Neural progenitor cell (in vitro differentiated cells): Measurements from ENCODE around the gene DBP. TPM values are rescaled to one million over a fixed set of nuclear protein-coding genes. Genes with fewer than 3 reads are reported as not detected.

Experiments
- DNase-seq: peaks from one replicate; pipeline ENCODE4 v3.0.0-alpha.2; 2016; ENCODE audit warnings: low spot score
- H2AFZ ChIP-seq: fragments of 200-600 bp; sonication (generic); replicated peaks from 2 replicates; pipeline ENCODE4 v1.6.1; 2016; ENCODE audit warnings: antibody characterized with exemption
- H3F3A ChIP-seq: fragments of 200-600 bp; sonication (generic); 2 replicates; pipeline ENCODE4 v1.6.1; 2016; ENCODE audit warnings: antibody characterized with exemption, low read depth
- H3K27ac ChIP-seq: fragments of 200-600 bp; sonication (generic); 2 replicates; pipeline ENCODE4 v1.5.1; 2016; ENCODE audit warnings: mild to moderate bottlenecking
- H3K27me3 ChIP-seq: fragments of 200-600 bp; sonication (generic); 2 replicates; pipeline ENCODE4 v1.6.1; 2016; ENCODE audit warnings: mild to moderate bottlenecking, moderate library complexity
- H3K36me3 ChIP-seq: fragments of 200-600 bp; sonication (generic); 2 replicates; pipeline ENCODE4 v1.5.1; 2016
- H3K4me1 ChIP-seq: fragments of 200-600 bp; sonication (generic); 2 replicates; pipeline ENCODE4 v1.6.1; 2016; ENCODE audit warnings: mixed run types
- H3K4me2 ChIP-seq: fragments of 200-600 bp; sonication (generic); 2 replicates; pipeline ENCODE4 v1.6.1; 2016
- H3K4me3 ChIP-seq: fragments of 200-600 bp; sonication (generic); 2 replicates; pipeline ENCODE4 v1.5.1; 2016
- H3K79me2 ChIP-seq: fragments of 200-600 bp; sonication (generic); 2 replicates; pipeline ENCODE4 v1.6.1; 2016; ENCODE audit warnings: low read depth
- H3K9ac ChIP-seq: fragments of 200-600 bp; sonication (generic); 2 replicates; pipeline ENCODE4 v1.6.1; 2016
- H3K9me3 ChIP-seq: fragments of 200-600 bp; sonication (generic); 2 replicates; pipeline ENCODE4 v1.5.1; 2016; ENCODE audit warnings: low read depth
- H4K20me1 ChIP-seq: fragments of 200-600 bp; sonication (generic); 2 replicates; pipeline ENCODE4 v1.6.1; 2016; ENCODE audit warnings: low read depth
- H3K27ac Mint-ChIP-seq: 3 replicates; pipeline ENCODE4 v1.8.0; 2021; ENCODE audit warnings: mixed read lengths
- H3K27me3 Mint-ChIP-seq: 2 replicates; pipeline ENCODE4 v1.8.0; 2022; ENCODE audit warnings: low read depth, mild to moderate bottlenecking, inconsistent platforms, moderate library complexity, mixed read lengths; ENCODE audit not compliant: insufficient read depth
- H3K36me3 Mint-ChIP-seq: 3 replicates; pipeline ENCODE4 v1.8.0; 2021; ENCODE audit warnings: mixed read lengths
- H3K4me1 Mint-ChIP-seq: 3 replicates; pipeline ENCODE4 v1.8.0; 2021; ENCODE audit warnings: mixed read lengths
- H3K4me3 Mint-ChIP-seq: 3 replicates; pipeline ENCODE4 v1.8.0; 2021; ENCODE audit warnings: mild to moderate bottlenecking, moderate library complexity, mixed read lengths
- H3K9me3 Mint-ChIP-seq: 3 replicates; pipeline ENCODE4 v1.8.0; 2020; ENCODE audit warnings: mixed read lengths
- EZH2 ChIP-seq: fragments of 200-600 bp; sonication (generic); IDR thresholded peaks from 2 replicates; pipeline ENCODE4 v1.6.1; 2017; ENCODE audit warnings: antibody characterized with exemption, mild to moderate bottlenecking, moderate library complexity
- EZH2phosphoT487 ChIP-seq: fragments of 200-600 bp; sonication (generic); IDR thresholded peaks from 2 replicates; pipeline ENCODE4 v1.6.1; 2017; ENCODE audit warnings: antibody characterized with exemption
- total RNA-seq: library from RNA; depleted of rRNA; stranded (reverse); fragments of >200 nt; gene quantifications from 2 replicates; pipeline ENCODE4 v1.2.3, GENCODE V29; 2015; ENCODE audit warnings: low replicate concordance
- TF ChIP-seq, protein P1 (sequence below): fragments of 200-600 bp; sonication (generic); IDR thresholded peaks from 2 replicates; pipeline ENCODE4 v1.5.1; 2017; ENCODE audit warnings: antibody characterized with exemption, mild to moderate bottlenecking

The DBP gene
- total RNA-seq, 1 donor from 2014 or later: 7.4 TPM

GRCh38 chr19:48587387-48587786, 49.8 kb downstream of the DBP start:
- Histone ChIP-seq H2AFZ (no peak overlapping the region), H3F3A (peaks cover 5% of the 10 kb centered on the region), H3K27me3 (peaks cover 18% of the 10 kb centered on the region), H3K4me1 (no peaks in the 10 kb centered on the region), H3K27ac (no peak overlapping the region), H3K36me3 (no peaks in the 10 kb centered on the region), H3K79me2 (no peaks in the 10 kb centered on the region), H4K20me1 (no peaks in the 10 kb centered on the region), H3K9ac (no peak overlapping the region), H3K4me3 (no peak overlapping the region), H3K9me3 (no peaks in the 10 kb centered on the region), H3K4me2 (no peak overlapping the region)
- Mint-ChIP-seq H3K27ac (no peak overlapping the region), H3K36me3 (no peaks in the 10 kb centered on the region), H3K4me3 (no peak overlapping the region), H3K27me3 (peaks cover 21% of the 10 kb centered on the region), H3K9me3 (no peaks in the 10 kb centered on the region), H3K4me1 (peaks cover 21% of the 10 kb centered on the region)
- no peak for DNase-seq
- TF ChIP-seq, protein P1, sequence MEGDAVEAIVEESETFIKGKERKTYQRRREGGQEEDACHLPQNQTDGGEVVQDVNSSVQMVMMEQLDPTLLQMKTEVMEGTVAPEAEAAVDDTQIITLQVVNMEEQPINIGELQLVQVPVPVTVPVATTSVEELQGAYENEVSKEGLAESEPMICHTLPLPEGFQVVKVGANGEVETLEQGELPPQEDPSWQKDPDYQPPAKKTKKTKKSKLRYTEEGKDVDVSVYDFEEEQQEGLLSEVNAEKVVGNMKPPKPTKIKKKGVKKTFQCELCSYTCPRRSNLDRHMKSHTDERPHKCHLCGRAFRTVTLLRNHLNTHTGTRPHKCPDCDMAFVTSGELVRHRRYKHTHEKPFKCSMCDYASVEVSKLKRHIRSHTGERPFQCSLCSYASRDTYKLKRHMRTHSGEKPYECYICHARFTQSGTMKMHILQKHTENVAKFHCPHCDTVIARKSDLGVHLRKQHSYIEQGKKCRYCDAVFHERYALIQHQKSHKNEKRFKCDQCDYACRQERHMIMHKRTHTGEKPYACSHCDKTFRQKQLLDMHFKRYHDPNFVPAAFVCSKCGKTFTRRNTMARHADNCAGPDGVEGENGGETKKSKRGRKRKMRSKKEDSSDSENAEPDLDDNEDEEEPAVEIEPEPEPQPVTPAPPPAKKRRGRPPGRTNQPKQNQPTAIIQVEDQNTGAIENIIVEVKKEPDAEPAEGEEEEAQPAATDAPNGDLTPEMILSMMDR: no peak
- TF ChIP-seq EZH2phosphoT487: no peak

GRCh38 chr19:48582168-48582567, 55.0 kb downstream of the DBP start:
- H3K27ac ChIP-seq: no peak overlapping the region
- Mint-ChIP-seq H3K27ac (peak overlapping the region; percentile 57), H3K36me3 (no peaks in the 10 kb centered on the region), H3K4me3 (no peak overlapping the region), H3K27me3 (peaks cover 10% of the 10 kb centered on the region), H3K4me1 (peaks cover 7% of the 10 kb centered on the region), H3K9me3 (no peaks in the 10 kb centered on the region)
- no peak for TF ChIP-seq EZH2
- TF ChIP-seq, protein P1: no peak
- no peak overlapping the region for H3K4me2 ChIP-seq
- no peak overlapping the region for H3K4me3 ChIP-seq
- no peaks in the 10 kb centered on the region for H3K36me3 ChIP-seq
- H3K4me1 ChIP-seq: no peaks in the 10 kb centered on the region
- no peak overlapping the region for H2AFZ ChIP-seq
- no peak overlapping the region for H3K9ac ChIP-seq
- no peaks in the 10 kb centered on the region for H3K9me3 ChIP-seq
- DNase-seq: no peak
- peaks cover 2% of the 10 kb centered on the region for H3K27me3 ChIP-seq
- no peaks in the 10 kb centered on the region for H4K20me1 ChIP-seq
- H3K79me2 ChIP-seq: no peaks in the 10 kb centered on the region
- H3F3A ChIP-seq: no peaks in the 10 kb centered on the region

Other genes with a start within 250 kb of the DBP start
- 106 and 161 TPM in 2 replicates for gene KDELR1, start 245.8 kb downstream of the DBP start, total RNA-seq
- gene GRIN2D, start 243.7 kb downstream of the DBP start, total RNA-seq: 0.28 and 0.45 TPM in 2 replicates
- gene GRWD1, start 191.4 kb downstream of the DBP start, total RNA-seq: 10.6 and 31.5 TPM in 2 replicates
- gene KCNJ14, start 181.8 kb downstream of the DBP start, total RNA-seq: 0.69 and 0.74 TPM in 2 replicates
- gene CYTH2, start 168.0 kb downstream of the DBP start, total RNA-seq: 50.3 and 107 TPM in 2 replicates
- gene LMTK3, start 125.5 kb downstream of the DBP start, total RNA-seq: 0.02 and 3.5 TPM in 2 replicates
- 1.6 TPM in 1 of 2 replicates, not detected in the other for gene SULT2B1, start 85.2 kb downstream of the DBP start, total RNA-seq
- not detected in 2 replicates for gene SPACA4, start 30.6 kb downstream of the DBP start, total RNA-seq
- gene FAM83E, start 22.3 kb downstream of the DBP start, total RNA-seq: 0.06 and 2.6 TPM in 2 replicates
- 1,962 and 2,391 TPM in 2 replicates for gene RPL18, start 18.2 kb downstream of the DBP start, total RNA-seq
- 7.2 and 46.1 TPM in 2 replicates for gene SPHK2, start 17.9 kb downstream of the DBP start, total RNA-seq
- gene CA11, start 8.8 kb upstream of the DBP start, total RNA-seq: 12.6 and 49.8 TPM in 2 replicates
- 0.87 TPM in 1 of 2 replicates, not detected in the other for gene NTN5, start 35.6 kb upstream of the DBP start, total RNA-seq
- 0.09 and 1.7 TPM in 2 replicates for gene FUT2, start 58.6 kb upstream of the DBP start, total RNA-seq
- gene MAMSTR, start 82.3 kb upstream of the DBP start, total RNA-seq: 1.2 and 1.4 TPM in 2 replicates
- gene RASIP1, start 103.2 kb upstream of the DBP start, total RNA-seq: 0.86 and 3.2 TPM in 2 replicates
- 0.19 and 0.40 TPM in 2 replicates for gene IZUMO1, start 109.5 kb upstream of the DBP start, total RNA-seq
- gene FUT1, start 115.3 kb upstream of the DBP start, total RNA-seq: 2.9 and 5.1 TPM in 2 replicates
- gene FGF21, start 118.1 kb upstream of the DBP start, total RNA-seq: not detected in 2 replicates
- gene BCAT2, start 173.7 kb upstream of the DBP start, total RNA-seq: 33.5 and 63.2 TPM in 2 replicates
- 11.2 and 27.6 TPM in 2 replicates for gene HSD17B14, start 199.1 kb upstream of the DBP start, total RNA-seq
- 6.2 and 6.3 TPM in 2 replicates for gene PLEKHA4, start 231.2 kb upstream of the DBP start, total RNA-seq
- gene PPP1R15A, start 235.0 kb upstream of the DBP start, total RNA-seq: 10.6 and 19.1 TPM in 2 replicates